ENCODE results near the gene ITGAV.

DNA sequence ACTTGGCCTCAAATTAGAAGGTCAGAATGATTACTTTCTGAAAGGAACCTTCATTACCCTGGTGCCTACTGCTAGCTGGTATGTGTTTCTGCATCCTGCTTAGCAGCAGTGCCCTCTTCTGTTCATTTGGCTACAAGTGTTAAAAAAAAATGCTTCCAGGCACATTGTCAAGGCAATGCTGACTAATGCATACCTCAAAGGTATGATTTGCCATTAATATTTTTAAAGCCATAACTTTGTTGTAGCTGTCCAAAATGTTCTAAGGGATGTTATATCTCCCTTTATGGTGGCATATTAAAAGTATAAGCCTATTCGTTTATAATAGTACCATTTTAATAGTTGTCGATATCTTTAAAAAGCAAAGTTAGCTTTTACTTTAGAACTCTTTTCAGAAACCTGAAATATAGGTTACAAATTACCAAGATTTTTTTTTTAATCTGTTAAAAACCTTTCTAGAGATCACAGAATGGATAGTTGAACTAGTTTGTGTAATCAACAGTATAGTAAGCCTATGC lies 52.0 kb downstream of the ITGAV start:
- TF ChIP-seq POLR2A (IDR thresholded peaks at IDR 0.05) = no peak
- no peak for TF ChIP-seq EP300 (IDR thresholded peaks at IDR 0.05; ENCODE audit: low read depth)
- TF ChIP-seq, protein P1, sequence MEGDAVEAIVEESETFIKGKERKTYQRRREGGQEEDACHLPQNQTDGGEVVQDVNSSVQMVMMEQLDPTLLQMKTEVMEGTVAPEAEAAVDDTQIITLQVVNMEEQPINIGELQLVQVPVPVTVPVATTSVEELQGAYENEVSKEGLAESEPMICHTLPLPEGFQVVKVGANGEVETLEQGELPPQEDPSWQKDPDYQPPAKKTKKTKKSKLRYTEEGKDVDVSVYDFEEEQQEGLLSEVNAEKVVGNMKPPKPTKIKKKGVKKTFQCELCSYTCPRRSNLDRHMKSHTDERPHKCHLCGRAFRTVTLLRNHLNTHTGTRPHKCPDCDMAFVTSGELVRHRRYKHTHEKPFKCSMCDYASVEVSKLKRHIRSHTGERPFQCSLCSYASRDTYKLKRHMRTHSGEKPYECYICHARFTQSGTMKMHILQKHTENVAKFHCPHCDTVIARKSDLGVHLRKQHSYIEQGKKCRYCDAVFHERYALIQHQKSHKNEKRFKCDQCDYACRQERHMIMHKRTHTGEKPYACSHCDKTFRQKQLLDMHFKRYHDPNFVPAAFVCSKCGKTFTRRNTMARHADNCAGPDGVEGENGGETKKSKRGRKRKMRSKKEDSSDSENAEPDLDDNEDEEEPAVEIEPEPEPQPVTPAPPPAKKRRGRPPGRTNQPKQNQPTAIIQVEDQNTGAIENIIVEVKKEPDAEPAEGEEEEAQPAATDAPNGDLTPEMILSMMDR (IDR thresholded peaks at IDR 0.05) = peak; percentile 55 to 62 (median 58)
- TF ChIP-seq POLR2AphosphoS5 (IDR thresholded peaks at IDR 0.05) = no peak
